Thoracic aorta (tissue), 2 donors: Measurements from ENCODE around the gene MAP3K5. TPM values are rescaled to one million over a fixed set of nuclear protein-coding genes. Genes with fewer than 3 reads are reported as not detected.
"Not testable (repeated sequence)": the region's sequence is repeated elsewhere in the genome, so short reads cannot be mapped to it uniquely, and the experiment has no call there.

Experiments used
- ATAC-seq: fragments of 150-250 bp; one replicate; pipeline ENCODE4 v1.8.0; 2017; ENCODE audit warnings: low read depth; ENCODE audit not compliant: insufficient number of reproducible peaks, low FRiP score
- DNase-seq: peaks from one replicate; pipeline ENCODE4 v3.0.0-alpha.2; 2020; ENCODE audit warnings: low spot score
- H3K27ac ChIP-seq, 2 donors: fragments of 200-600 bp; sonication (generic); 1 replicate in 1 of 2; 2 replicates in 1 of 2; pipeline ENCODE4 v1.5.1; 2016; ENCODE audit warnings: mild to moderate bottlenecking in 2 of 2, moderate library complexity in 2 of 2
- H3K27me3 ChIP-seq: fragments of 200-600 bp; sonication (generic); replicated peaks from 2 replicates; pipeline ENCODE4 v1.6.0; 2016; ENCODE audit warnings: mild to moderate bottlenecking; ENCODE audit not compliant: insufficient read depth
- H3K36me3 ChIP-seq: fragments of 200-600 bp; sonication (generic); one replicate; pipeline ENCODE4 v1.5.1; 2016
- H3K4me1 ChIP-seq, 2 donors: fragments of 200-600 bp; sonication (generic); 1 replicate in 1 of 2; 2 replicates in 1 of 2; pipeline versions ENCODE4 v1.5.1 to v1.6.0; 2016; ENCODE audit warnings: low read depth in 2 of 2, mild to moderate bottlenecking in 1 of 2; ENCODE audit not compliant: control insufficient read depth in 1 of 2
- H3K4me3 ChIP-seq: fragments of 200-600 bp; sonication (generic); 2 replicates; pipeline ENCODE4 v1.5.1; 2016; ENCODE audit warnings: mild to moderate bottlenecking
- H3K9me3 ChIP-seq: fragments of 200-600 bp; sonication (generic); 2 replicates; pipeline ENCODE4 v1.5.1; 2016
- total RNA-seq, 2 donors: library from RNA; depleted of rRNA; stranded (reverse); fragments of >200 nt; gene quantifications; one replicate each; pipeline versions ENCODE4 v1.1.0 to v1.2.3, GENCODE V29; 2016
- TF ChIP-seq, protein P1 (sequence below): fragments of 200-600 bp; sonication (generic); IDR thresholded peaks from one replicate; pipeline ENCODE4 v1.5.1; 2019; ENCODE audit warnings: antibody characterized with exemption

The MAP3K5 gene
- total RNA-seq, 2 donors from 2014 or later = 73.6 to 101 TPM

DNA sequence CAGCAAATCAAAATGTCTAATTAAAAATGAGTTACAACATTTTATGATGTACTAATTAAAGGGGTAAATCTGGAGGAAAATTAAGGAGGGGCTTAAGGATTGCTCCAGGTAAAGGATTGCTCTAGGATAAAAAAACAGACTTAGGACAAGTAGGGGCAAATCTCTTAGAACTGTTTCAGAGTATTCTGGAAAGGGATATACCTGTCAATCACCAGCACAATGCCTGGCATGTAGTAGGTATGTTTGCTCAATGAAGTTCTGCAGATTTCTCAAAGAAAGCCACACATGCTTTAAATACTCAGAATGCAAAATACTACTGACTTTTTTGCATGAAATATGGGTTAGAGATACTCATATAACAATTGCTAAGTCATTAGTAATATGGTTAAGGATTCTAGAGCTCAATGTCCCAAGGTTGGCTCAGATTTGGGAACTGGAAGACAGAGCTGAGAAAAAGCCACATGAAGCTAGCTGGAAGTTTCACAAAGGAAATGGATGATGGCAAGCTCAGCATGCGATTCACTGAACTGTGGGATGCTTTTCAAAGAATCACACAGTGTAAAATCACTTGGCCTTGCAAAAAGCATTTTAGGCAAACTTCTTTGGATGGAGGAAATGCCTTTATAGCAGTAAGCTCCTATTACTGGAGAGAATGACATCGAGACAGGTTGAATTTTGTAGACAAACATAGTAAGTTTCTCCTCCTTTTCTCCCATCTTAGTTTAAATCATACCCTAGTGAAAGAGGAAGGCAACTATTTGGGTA is 72.8 kb downstream of the MAP3K5 start:
- Histone ChIP-seq H3K4me3 (no peak overlapping the region), H3K36me3 (no peaks in the 10 kb centered on the region), H3K27ac (no peak overlapping the region), H3K4me1 (peaks cover 33 to 54% of the 10 kb centered on the region in 2 donors), H3K27me3 (no peaks in the 10 kb centered on the region), H3K9me3 (no peaks in the 10 kb centered on the region)
- TF ChIP-seq, protein P1, sequence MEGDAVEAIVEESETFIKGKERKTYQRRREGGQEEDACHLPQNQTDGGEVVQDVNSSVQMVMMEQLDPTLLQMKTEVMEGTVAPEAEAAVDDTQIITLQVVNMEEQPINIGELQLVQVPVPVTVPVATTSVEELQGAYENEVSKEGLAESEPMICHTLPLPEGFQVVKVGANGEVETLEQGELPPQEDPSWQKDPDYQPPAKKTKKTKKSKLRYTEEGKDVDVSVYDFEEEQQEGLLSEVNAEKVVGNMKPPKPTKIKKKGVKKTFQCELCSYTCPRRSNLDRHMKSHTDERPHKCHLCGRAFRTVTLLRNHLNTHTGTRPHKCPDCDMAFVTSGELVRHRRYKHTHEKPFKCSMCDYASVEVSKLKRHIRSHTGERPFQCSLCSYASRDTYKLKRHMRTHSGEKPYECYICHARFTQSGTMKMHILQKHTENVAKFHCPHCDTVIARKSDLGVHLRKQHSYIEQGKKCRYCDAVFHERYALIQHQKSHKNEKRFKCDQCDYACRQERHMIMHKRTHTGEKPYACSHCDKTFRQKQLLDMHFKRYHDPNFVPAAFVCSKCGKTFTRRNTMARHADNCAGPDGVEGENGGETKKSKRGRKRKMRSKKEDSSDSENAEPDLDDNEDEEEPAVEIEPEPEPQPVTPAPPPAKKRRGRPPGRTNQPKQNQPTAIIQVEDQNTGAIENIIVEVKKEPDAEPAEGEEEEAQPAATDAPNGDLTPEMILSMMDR = no peak
- ATAC-seq (no peak), DNase-seq (no peak)

DNA sequence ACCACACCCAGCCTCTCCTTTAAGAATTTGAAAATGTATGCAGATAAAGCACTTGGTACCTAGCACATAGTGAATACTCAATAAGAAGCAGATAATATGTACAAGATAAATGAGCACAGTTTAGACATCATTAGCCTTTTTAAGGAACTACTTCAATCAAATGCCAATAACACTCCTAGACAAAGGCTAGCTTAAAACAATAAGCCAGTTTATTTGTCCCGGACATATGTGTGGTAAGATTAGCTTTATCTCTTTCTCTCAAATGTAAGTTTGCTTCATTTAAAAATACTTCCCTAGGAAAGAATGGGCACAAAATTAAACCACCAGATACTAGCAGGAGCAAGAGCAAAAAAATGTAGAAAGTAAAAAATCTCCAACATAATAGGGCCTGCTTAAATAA is 73.8 kb downstream of the MAP3K5 start:
- H3K9me3 ChIP-seq = no peaks in the 10 kb centered on the region
- ATAC-seq = no peak

DNA sequence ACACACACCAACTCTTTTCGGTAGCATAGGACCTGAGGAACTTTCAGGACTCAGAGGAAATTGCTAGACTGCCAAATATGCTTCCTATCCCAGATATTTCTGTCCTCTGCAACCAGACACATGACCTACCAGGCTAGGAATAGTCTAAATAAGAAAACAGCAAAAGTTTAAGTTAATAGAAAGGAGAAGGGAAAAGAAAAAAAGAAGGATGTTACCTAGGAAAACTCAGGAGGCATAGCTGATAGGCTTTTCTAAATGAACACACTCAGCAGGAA is 74.6 kb downstream of the MAP3K5 start:
- Histone ChIP-seq H3K4me3 (peak overlapping the region; percentile 60), H3K36me3 (no peaks in the 10 kb centered on the region), H3K4me1 (peaks cover 29 to 51% of the 10 kb centered on the region in 2 donors), H3K27me3 (no peaks in the 10 kb centered on the region), H3K9me3 (no peaks in the 10 kb centered on the region), H3K27ac (peak overlapping the region; percentile 67 to 80)
- DNase-seq = no peak
- ATAC-seq = no peak
- TF ChIP-seq, protein P1 = no peak

More for the DNA sequence above, 73.8 kb downstream of the MAP3K5 start:
- no peaks in the 10 kb centered on the region for H3K27me3 ChIP-seq
- H3K4me3 ChIP-seq = no peak overlapping the region
- no peaks in the 10 kb centered on the region for H3K36me3 ChIP-seq
- DNase-seq = no peak
- H3K4me1 ChIP-seq = peaks cover 29 to 47% of the 10 kb centered on the region in 2 donors
- TF ChIP-seq, protein P1 = no peak
- peak overlapping the region in 1 of 2 donors; percentile 80 for H3K27ac ChIP-seq

DNA sequence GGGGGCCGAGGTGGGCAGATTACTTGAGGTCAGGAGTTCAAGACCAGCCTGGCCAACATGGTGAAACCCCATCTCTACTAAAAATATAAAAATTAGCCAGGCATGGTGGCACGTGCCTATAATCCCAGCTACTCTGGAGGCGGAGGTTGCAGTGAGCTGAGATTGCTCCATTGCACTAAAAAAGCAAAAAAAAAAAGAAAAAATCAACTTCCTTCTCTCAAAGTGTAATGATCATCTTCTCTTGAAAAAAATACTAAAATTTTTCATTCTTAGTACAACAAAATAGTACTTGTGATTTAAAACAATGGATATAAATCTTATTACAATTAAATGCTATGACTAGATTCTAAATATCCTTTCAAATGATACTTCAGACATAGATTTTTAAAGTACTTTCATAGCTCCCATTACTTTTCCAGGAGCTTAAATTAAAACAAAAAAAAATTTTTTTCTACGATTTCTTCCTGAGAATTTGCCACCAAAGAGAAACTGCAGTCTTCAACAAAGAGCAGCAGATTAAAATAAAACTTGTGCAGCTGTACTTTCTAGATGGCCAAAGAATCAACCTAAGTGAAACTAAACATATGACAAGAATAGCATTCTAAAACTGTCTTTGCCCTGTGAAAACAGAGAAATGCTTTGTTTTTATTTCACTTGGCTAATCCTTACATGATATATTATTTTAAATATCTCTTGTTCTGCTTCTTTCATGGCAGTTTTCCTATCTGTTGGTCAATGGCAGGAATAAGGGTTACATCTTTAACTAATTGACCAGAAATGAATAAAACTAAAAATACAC is 75.2 kb downstream of the MAP3K5 start:
- no peaks in the 10 kb centered on the region for H3K36me3 ChIP-seq
- H3K4me3 ChIP-seq = peak overlapping the region; percentile 60
- H3K27ac ChIP-seq = peak overlapping the region; percentile 67 to 80
- TF ChIP-seq, protein P1 = no peak
- no peaks in the 10 kb centered on the region for H3K27me3 ChIP-seq
- no peak for DNase-seq
- no peak for ATAC-seq
- no peaks in the 10 kb centered on the region for H3K9me3 ChIP-seq
- peaks cover 31 to 55% of the 10 kb centered on the region in 2 donors for H3K4me1 ChIP-seq

DNA sequence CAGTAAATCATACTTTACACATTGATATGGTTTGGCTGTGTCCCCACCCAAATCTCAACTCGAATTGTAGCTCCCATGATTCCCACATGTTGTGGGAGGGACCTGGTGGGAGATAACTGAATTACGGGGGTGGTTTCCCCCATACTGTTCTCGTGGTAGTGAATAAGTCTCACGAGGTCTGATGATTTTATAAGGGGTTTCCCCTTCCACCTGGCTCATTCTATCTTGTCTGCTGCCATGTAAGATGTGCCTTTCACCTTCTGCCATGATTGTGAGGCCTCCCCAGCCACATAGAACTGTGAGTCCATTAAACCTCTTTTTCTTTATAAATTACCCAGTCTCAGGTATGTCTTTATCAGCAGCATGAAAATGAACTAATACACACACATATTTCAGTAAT is 79.6 kb downstream of the MAP3K5 start:
- H3K27me3 ChIP-seq = not testable (repeated sequence)

More for the DNA sequence above, 79.6 kb downstream of the MAP3K5 start:
- not testable (repeated sequence) for H3K9me3 ChIP-seq, ATAC-seq, H3K36me3 ChIP-seq, DNase-seq, H3K4me3 ChIP-seq
- Histone ChIP-seq H3K4me1 (peaks cover 28 to 62% of the 10 kb centered on the region in 2 donors), H3K27ac (peak overlapping the region in 1 of 2 donors; percentile 19)
